ENCODE measurements around the gene CDC42SE2. TPM values are rescaled to one million over a fixed set of nuclear protein-coding genes. Genes with fewer than 3 reads are reported as not detected.
A peak's percentile ranks its signal among the peaks of the same experiment; 100 is the strongest.

The CDC42SE2 gene
- total and polyA plus RNA-seq, 8 donors, result 28.1 to 37.5 (median 33.4) TPM

- Histone ChIP-seq H3K36me3 (peaks cover 0 to 83% of the 10 kb centered on the region in 2 donors), H3K9me3 (no peaks in the 10 kb centered on the region), H3K27ac (no peak overlapping the region), H3K4me3 (no peak overlapping the region), H3K4me1 (peaks cover 0 to 21% of the 10 kb centered on the region in 2 donors), H3K27me3 (no peaks in the 10 kb centered on the region)
- intact Hi-C loops (cut with DNase I), result loop anchor here in 1 of 2 donors (5.0 kb wide), 1 partner anchor 217 kb away; the partner anchor contains the start of gene LYRM7
- DNase-seq, result no peak
- TF ChIP-seq CTCF (IDR thresholded peaks at IDR 0.05), result no peak
- no peak for ATAC-seq
Observed at GRCh38 chr5:131389096-131389868, 125.4 kb downstream of the CDC42SE2 start.

- intact Hi-C loops (cut with DNase I), result loop anchor here in 1 of 2 donors (5.0 kb wide), 1 partner anchor 218 kb away; the partner anchor contains the start of gene LYRM7
- Histone ChIP-seq H3K4me3 (no peak overlapping the region), H3K27ac (no peak overlapping the region), H3K9me3 (no peaks in the 10 kb centered on the region), H3K36me3 (peaks cover 0 to 89% of the 10 kb centered on the region in 2 donors), H3K27me3 (no peaks in the 10 kb centered on the region), H3K4me1 (peaks cover 0 to 27% of the 10 kb centered on the region in 2 donors)
- no peak for ATAC-seq
- no peak for DNase-seq
- no peak for TF ChIP-seq CTCF (IDR thresholded peaks at IDR 0.05)
Observed at GRCh38 chr5:131389869-131390265, 126.0 kb downstream of the CDC42SE2 start.

GRCh38 chr5:131392466-131393095 is 128.7 kb downstream of the CDC42SE2 start:
- TF ChIP-seq CTCF (IDR thresholded peaks at IDR 0.05), result no peak
- Histone ChIP-seq H3K27me3 (no peaks in the 10 kb centered on the region), H3K4me3 (no peak overlapping the region), H3K36me3 (peaks cover 0 to 88% of the 10 kb centered on the region in 2 donors), H3K9me3 (no peaks in the 10 kb centered on the region), H3K27ac (no peak overlapping the region), H3K4me1 (peaks cover 0 to 16% of the 10 kb centered on the region in 2 donors)
- intact Hi-C loops (cut with DNase I), result no loop called here
- DNase-seq (no peak), ATAC-seq (no peak)

- ATAC-seq (peak; percentile 46), DNase-seq (no peak)
- Histone ChIP-seq H3K4me1 (peaks cover 0 to 16% of the 10 kb centered on the region in 2 donors), H3K4me3 (no peak overlapping the region), H3K36me3 (peaks cover 0 to 91% of the 10 kb centered on the region in 2 donors), H3K9me3 (no peaks in the 10 kb centered on the region), H3K27me3 (no peaks in the 10 kb centered on the region), H3K27ac (peak overlapping the region; percentile 43 to 66)
- intact Hi-C loops (cut with DNase I), result no loop called here
- no peak for TF ChIP-seq CTCF (IDR thresholded peaks at IDR 0.05)
Observed at GRCh38 chr5:131393498-131393968, 129.7 kb downstream of the CDC42SE2 start.

- H3K4me1 ChIP-seq, result peaks cover 0 to 16% of the 10 kb centered on the region in 2 donors
- no peak for TF ChIP-seq CTCF (IDR thresholded peaks at IDR 0.05)
- no peaks in the 10 kb centered on the region for H3K9me3 ChIP-seq
- no peaks in the 10 kb centered on the region for H3K27me3 ChIP-seq
- intact Hi-C loops (cut with DNase I), result no loop called here
- H3K27ac ChIP-seq, result peak overlapping the region; percentile 43 to 66
- H3K36me3 ChIP-seq, result peaks cover 0 to 92% of the 10 kb centered on the region in 2 donors
- DNase-seq (peak in 1 of 4 donors; percentile 58), ATAC-seq (peak; percentile 95)
- H3K4me3 ChIP-seq, result no peak overlapping the region
Observed at GRCh38 chr5:131394128-131394527, 130.3 kb downstream of the CDC42SE2 start.

All from left lung (tissue), 10 donors.